NCI-H524 treated with DMSO at 0.1 percent for 48 hours (cell line): Measurements from ENCODE around the gene LENG1.
"Not testable (repeated sequence)": the region's sequence is repeated elsewhere in the genome, so short reads cannot be mapped to it uniquely, and the experiment has no call there.

Experiments used
- DNase-seq: peaks from one replicate; lab custom pipeline; 2025; lab: John Stamatoyannopoulos, UW

LENG1 gene

GRCh38 chr19:54189735-54190502 is 30.4 kb upstream of the LENG1 start:
- peak; percentile 97 for DNase-seq

DNA sequence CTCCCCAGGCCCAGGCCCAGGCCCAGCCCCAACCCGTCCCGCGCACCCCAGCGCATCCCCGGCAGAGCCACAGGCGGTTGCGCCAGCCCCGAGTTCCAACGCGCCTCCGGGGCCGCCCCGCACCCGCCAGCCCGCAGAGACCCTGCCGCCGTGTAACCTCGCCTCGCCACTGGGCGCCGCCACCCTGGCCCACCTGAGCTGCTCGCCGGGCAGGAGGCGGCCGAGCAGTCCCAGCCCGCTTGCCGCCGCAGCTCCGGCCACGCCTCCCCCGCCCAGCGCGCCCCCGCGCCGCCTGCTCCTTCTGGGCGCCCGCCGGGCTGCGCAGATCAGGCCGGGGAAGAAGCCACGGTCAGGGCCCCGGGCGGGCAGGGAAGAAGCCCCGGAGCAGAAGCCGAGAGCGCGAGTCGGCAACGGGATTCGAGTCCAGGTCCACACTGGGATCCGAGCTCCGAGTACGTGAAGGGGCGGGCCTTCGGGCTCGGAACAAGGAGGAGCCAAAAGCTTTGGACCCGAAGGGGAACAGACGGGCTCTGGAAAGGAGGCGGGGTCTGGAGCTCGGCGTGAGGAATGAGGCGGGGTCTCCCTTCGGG is 29.7 kb upstream of the LENG1 start, which contains the start of gene MBOAT7:
MBOAT7 (minus strand) TSS at position 436 of the 590 bp plus-strand sequence. CDS start 1,072 bp downstream, outside the sequence.
- peak; percentile 55 for DNase-seq

- no peak for DNase-seq
Measured at GRCh38 chr19:54188215-54188871, 28.8 kb upstream of the LENG1 start.

DNA sequence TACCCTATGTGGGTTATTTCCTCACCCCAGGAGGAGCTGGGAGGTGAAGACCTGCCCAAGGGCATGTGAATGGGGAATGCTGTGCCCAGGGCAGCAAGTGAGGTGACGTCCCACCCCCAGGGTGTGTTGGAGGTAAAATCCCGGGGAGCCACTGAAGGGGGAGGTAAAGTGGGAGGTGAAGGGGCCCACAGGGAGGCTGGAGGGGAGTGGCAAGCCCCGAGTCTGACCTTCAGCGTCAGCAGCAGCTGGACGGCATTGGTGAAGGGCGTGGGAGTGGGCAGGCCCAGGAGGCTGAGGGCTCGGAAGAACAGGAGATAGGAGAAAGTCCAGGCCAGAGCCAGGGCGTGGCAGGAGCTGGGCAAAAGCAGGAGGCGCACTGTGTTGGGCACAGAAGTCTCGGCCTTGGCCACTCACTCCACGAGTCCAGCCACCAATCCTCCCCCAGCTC is 27.4 kb upstream of the LENG1 start:
- DNase-seq = no peak

DNA sequence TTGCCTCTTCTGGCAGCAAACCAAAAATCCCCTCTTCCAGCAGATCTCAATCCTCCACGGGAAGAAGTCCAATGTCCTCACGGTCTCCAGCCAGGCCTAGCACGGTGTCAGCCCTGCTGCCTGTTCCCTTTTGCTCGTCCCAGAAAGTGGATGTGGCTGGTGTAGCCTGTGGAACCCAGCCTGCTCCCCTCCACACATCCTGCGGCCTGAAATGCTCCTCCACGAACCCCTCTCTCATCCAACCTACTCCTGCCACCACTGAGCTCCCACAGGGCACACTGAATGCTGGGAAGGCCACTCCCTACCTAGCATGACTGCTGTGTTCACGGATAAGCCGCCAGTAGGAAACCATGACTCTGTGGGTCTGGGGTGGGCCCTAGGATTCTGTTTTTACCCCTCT is 26.8 kb upstream of the LENG1 start:
- DNase-seq = no peak

- DNase-seq = no peak
Measured at GRCh38 chr19:54183431-54183830, 23.9 kb upstream of the LENG1 start.

GRCh38 chr19:54181894-54182293 is 22.4 kb upstream of the LENG1 start:
- not testable (repeated sequence) for DNase-seq

- DNase-seq = no peak
Measured at GRCh38 chr19:54180691-54181091, 21.2 kb upstream of the LENG1 start.

- DNase-seq = peak; percentile 7
Measured at GRCh38 chr19:54179921-54180461, 20.5 kb upstream of the LENG1 start.

DNA sequence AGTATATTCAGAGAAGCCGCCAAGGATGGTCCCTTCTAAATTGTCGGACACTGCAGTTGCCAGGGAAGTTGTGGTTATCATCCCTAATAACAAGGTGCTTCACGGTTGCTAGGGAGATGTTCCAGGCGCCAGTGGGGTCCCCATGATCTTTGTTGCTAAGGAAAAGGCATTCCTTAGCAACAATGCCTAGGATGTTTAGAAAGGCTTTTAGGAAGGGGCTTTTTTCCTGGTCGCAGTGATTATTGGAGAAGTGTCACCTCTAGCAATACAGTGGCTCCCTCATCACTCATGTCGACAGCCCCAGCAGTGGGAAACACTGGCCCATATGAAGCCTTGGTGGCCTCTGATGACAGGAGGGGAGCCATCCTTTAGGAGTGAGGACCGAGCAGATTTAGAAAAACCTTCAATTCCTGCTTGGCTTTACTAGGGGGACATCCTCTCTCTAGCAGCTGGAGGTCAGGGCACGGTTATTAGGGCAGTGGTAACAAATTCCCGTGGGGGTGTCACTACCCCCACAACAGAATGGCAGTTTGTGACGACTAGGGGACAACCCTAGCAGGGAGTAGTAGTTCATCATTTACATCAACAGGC is 19.8 kb upstream of the LENG1 start:
- no peak for DNase-seq

DNA sequence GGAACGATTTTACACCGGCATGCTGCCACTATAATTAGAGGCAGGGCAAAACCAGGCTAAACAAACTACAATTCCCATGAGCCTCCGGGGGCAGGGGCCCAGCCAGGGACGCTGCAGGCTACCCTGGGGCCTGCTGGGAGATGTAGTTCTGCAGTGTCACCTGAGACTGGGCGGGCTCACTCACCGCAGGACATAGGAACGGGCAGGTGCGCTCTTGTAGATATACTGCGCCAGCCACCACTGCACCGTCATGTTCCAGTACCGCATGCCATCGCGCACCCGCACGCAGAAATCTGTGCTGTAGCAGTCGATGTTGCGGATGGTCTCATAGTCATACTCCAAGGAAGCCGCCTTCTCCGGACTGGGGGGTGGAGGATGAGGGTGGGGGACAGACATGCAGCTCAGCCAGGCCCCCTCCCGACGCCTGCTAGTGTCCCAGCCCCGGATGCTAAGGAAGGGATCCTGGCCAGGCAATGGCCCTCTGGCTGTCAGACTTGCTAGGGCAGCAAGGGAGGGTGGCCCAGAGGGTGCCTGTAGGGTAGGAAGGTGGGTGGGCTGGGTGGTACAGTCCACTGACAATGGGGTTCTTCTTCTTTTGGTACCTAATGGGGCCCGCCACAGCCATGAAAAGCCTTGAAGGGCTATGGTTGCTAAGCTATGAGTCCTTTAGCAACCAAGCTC is 19.2 kb upstream of the LENG1 start:
- DNase-seq = no peak

DNA sequence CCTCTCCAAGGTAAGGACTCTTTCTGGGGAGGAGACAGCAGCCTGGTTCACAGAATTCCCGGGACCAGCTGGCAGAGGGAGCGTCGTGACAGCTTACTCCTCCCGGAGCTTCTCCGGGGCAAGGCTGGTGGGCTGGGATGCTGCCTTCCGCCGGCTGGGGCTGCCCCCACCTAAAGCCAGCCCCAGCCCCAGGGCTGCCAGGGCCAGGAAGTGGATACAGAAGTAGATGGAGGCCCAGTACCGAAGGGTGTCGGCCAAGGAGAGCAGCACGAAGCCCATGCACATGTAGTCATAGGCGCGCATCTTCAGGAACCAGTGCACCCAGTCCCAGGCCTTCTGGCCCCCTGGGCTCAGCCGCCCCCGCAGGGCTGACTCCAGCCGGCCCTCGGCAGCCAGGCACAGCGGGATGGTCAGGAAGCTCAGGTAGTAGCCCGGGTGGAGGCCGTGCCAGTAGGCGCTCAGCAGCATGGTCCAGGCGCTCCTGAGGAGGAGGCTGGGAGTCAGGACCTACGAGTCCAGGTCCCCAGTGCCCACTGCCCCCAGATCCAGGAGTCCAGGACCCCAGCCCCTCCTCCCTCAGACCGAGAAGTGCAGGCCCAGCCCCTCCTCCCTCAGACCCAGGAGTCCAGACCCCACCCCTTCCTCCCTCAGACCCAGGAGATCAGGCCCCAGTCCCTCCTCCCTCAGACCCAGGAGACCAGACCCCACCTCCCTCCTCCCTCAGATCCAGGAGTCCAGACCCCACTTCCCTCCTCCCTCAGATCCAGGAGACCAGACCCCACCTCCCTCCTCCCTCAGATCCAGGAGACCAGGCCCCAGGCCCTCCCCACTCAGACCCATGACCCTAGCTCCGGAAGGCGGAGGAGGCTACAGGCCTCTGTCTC is 14.7 kb upstream of the LENG1 start:
- DNase-seq = no peak

GRCh38 chr19:54173359-54173699 is 13.8 kb upstream of the LENG1 start:
- no peak for DNase-seq

- DNase-seq = no peak
Measured at GRCh38 chr19:54172471-54173358, 13.2 kb upstream of the LENG1 start, which contains the start of gene TMC4. Gene TMC4 (minus strand): TSS chr19:54173160. CDS start chr19:54173117, 43 bp downstream.

DNA sequence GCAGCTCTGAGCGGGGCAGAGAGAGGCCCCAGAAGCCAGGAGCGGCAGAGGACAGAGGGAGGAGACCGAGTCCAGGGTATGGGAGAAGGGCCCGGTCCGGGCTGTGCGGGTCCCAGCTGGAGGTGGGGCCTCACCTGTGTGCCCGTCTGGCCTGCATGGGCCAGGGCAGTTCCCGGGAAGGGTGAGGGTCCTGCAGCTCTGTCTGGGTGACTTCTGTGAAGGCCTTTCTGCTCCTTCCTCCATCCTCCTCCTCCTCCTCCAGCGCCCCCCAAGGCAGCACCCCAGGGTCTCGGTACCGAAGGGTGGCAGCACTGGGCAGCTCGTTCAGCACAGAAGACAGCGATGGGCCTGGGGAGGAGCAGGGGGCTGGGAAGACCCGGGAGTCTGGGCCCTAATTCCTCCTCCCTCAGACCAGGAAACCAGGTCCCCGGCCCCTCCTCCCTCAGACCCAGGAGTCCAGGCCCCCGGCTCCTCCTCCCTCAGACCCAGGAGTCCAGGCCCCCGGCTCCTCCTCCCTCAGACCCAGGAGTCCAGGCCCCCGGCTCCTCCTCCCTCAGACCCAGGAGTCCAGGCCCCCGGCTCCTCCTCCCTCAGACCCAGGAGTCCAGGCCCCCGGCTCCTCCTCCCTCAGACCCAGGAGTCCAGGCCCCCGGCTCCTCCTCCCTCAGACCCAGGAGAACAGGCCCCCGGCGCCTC is 12.4 kb upstream of the LENG1 start:
- DNase-seq = not testable (repeated sequence)

- no peak for DNase-seq
Measured at GRCh38 chr19:54169149-54169740, 9.7 kb upstream of the LENG1 start.

- no peak for DNase-seq
Measured at GRCh38 chr19:54168174-54168917, 8.8 kb upstream of the LENG1 start.

GRCh38 chr19:54165222-54165621 is 5.7 kb upstream of the LENG1 start:
- DNase-seq = no peak
